ENCODE results near the gene EGFL7. TPM values are rescaled to one million over a fixed set of nuclear protein-coding genes. Genes with fewer than 3 reads are reported as not detected.

EGFL7 gene
- polyA plus RNA-seq, 1 experiment = 3.9 TPM

GRCh38 chr9:136673975-136674785 is 11.5 kb downstream of the EGFL7 start:
- no peak for TF ChIP-seq CTCF (IDR thresholded peaks at IDR 0.05; ENCODE audit: low read depth, low read length)
- Histone ChIP-seq H3K27me3 (ENCODE audit: control insufficient read depth, insufficient read depth, low read length) (no peaks in the 10 kb centered on the region), H3K4me3 (ENCODE audit: low read depth, low read length) (no peak overlapping the region), H3K9me3 (ENCODE audit: control insufficient read depth, insufficient read depth, low read length) (no peaks in the 10 kb centered on the region; the same call in 1 of the 2 replicates), H3K27ac (ENCODE audit: low read depth, low read length) (no peak overlapping the region)
- ChIA-PET CTCF (interaction anchor here (3.0 kb wide), 1 partner anchor 7 kb away, joined by 15 read pairs; no protein-coding TSS in a partner anchor), POLR2A (no interaction called here)
- no peak for DNase-seq (ENCODE audit: low read depth, low spot score)

GRCh38 chr9:136674786-136675349 is 12.2 kb downstream of the EGFL7 start:
- no peak for DNase-seq (ENCODE audit: low read depth, low spot score)
- Histone ChIP-seq H3K27me3 (ENCODE audit: control insufficient read depth, insufficient read depth, low read length) (no peaks in the 10 kb centered on the region), H3K27ac (ENCODE audit: low read depth, low read length) (no peak overlapping the region), H3K9me3 (ENCODE audit: control insufficient read depth, insufficient read depth, low read length) (no peaks in the 10 kb centered on the region; the same call in 1 of the 2 replicates), H3K4me3 (ENCODE audit: low read depth, low read length) (no peak overlapping the region)
- TF ChIP-seq CTCF (IDR thresholded peaks at IDR 0.05; ENCODE audit: low read depth, low read length) = no peak
- ChIA-PET CTCF (no interaction called here), POLR2A (no interaction called here)

- POLR2A ChIA-PET = no interaction called here
- TF ChIP-seq CTCF (IDR thresholded peaks at IDR 0.05; ENCODE audit: low read depth, low read length) = no peak
Measured at GRCh38 chr9:136675477-136676296, 13.0 kb downstream of the EGFL7 start.

GRCh38 chr9:136676297-136676794 is 13.6 kb downstream of the EGFL7 start:
- DNase-seq (ENCODE audit: low read depth, low spot score) = no peak
- Histone ChIP-seq H3K9me3 (ENCODE audit: control insufficient read depth, insufficient read depth, low read length) (no peaks in the 10 kb centered on the region; the same call in 1 of the 2 replicates), H3K27ac (ENCODE audit: low read depth, low read length) (no peak overlapping the region), H3K27me3 (ENCODE audit: control insufficient read depth, insufficient read depth, low read length) (no peaks in the 10 kb centered on the region), H3K4me3 (ENCODE audit: low read depth, low read length) (no peak overlapping the region)
- ChIA-PET CTCF (interaction anchor here (0.5 kb wide), 1 partner anchor 82 kb away, joined by 3 read pairs; no protein-coding TSS in a partner anchor), POLR2A (no interaction called here)
- no peak for TF ChIP-seq CTCF (IDR thresholded peaks at IDR 0.05; ENCODE audit: low read depth, low read length)

More at GRCh38 chr9:136675477-136676296, 13.0 kb downstream of the EGFL7 start:
- Histone ChIP-seq H3K9me3 (ENCODE audit: control insufficient read depth, insufficient read depth, low read length) (no peaks in the 10 kb centered on the region; the same call in 1 of the 2 replicates), H3K4me3 (ENCODE audit: low read depth, low read length) (no peak overlapping the region), H3K27me3 (ENCODE audit: control insufficient read depth, insufficient read depth, low read length) (no peaks in the 10 kb centered on the region), H3K27ac (ENCODE audit: low read depth, low read length) (no peak overlapping the region)
- CTCF ChIA-PET = no interaction called here
- no peak for DNase-seq (ENCODE audit: low read depth, low spot score)
